CD14-positive monocyte (primary cell): ENCODE results near the gene DDX51. TPM values are rescaled to one million over a fixed set of nuclear protein-coding genes. Genes with fewer than 3 reads are reported as not detected.
A peak's percentile ranks its signal among the peaks of the same experiment; 100 is the strongest.

Experiments
- DNase-seq, 3 donors: peaks; one replicate each; pipeline ENCODE4 v3.0.0-alpha.2; 2011 to 2022
- H2AFZ ChIP-seq: 2 replicates; pipeline ENCODE4 v1.6.0; 2012; ENCODE audit warnings: mild to moderate bottlenecking, low read depth, low read length, inconsistent platforms; ENCODE audit not compliant: insufficient read depth, poor library complexity, severe bottlenecking
- H3K27ac ChIP-seq, 2 donors: 1 replicate in 1 of 2; 2 replicates in 1 of 2; pipeline ENCODE4 v1.5.1; 2012 to 2013; ENCODE audit warnings: low read length in 2 of 2, control low read depth in 1 of 2, inconsistent platforms in 1 of 2, low read depth in 1 of 2, mild to moderate bottlenecking in 1 of 2
- H3K27me3 ChIP-seq, 2 donors: one replicate each; pipeline versions ENCODE4 v1.6.0 to v1.6.1; 2011 to 2013; ENCODE audit warnings: low read length in 2 of 2; ENCODE audit not compliant: control insufficient read depth in 2 of 2, insufficient read depth in 2 of 2
- H3K36me3 ChIP-seq, 2 donors: replicated peaks in 1 of 2; 1 replicate in 1 of 2; 2 replicates in 1 of 2; pipeline versions ENCODE4 v1.5.1 to v1.6.1; 2012 to 2013; ENCODE audit warnings: low read length in 2 of 2, control low read depth in 1 of 2, inconsistent platforms in 1 of 2, mild to moderate bottlenecking in 1 of 2; ENCODE audit not compliant: insufficient read depth in 2 of 2, control insufficient read depth in 1 of 2
- H3K4me1 ChIP-seq, 2 donors: 1 replicate in 1 of 2; 2 replicates in 1 of 2; pipeline versions ENCODE4 v1.5.1 to v1.6.1; 2012 to 2013; ENCODE audit warnings: low read length in 2 of 2, control low read depth in 1 of 2, inconsistent platforms in 1 of 2, mild to moderate bottlenecking in 1 of 2, moderate library complexity in 1 of 2; ENCODE audit not compliant: insufficient read depth in 2 of 2, control insufficient read depth in 1 of 2
- H3K4me2 ChIP-seq: replicated peaks from 2 replicates; pipeline ENCODE3; 2012; ENCODE audit warnings: low read length, moderate library complexity, mild to moderate bottlenecking; ENCODE audit not compliant: poor library complexity, severe bottlenecking; ENCODE audit errors: extremely low read depth
- H3K4me3 ChIP-seq, 3 experiments: fragments of 200-600 bp in 1 of 3; sonication (generic) in 1 of 3; replicated peaks in 1 of 3; 1 replicate in 2 of 3; 2 replicates in 1 of 3; pipeline ENCODE4 v1.5.1; 2011 to 2013; ENCODE audit warnings: low read length in 3 of 3, mild to moderate bottlenecking in 3 of 3, control low read depth in 2 of 3, low read depth in 2 of 3, inconsistent platforms in 1 of 3, moderate library complexity in 1 of 3
- H3K79me2 ChIP-seq: 2 replicates; pipeline ENCODE4 v1.6.0; 2012; ENCODE audit warnings: mild to moderate bottlenecking, control low read depth, inconsistent platforms, low read length, moderate library complexity; ENCODE audit not compliant: insufficient read depth
- H3K9ac ChIP-seq: 2 replicates; pipeline ENCODE4 v1.6.0; 2017; ENCODE audit warnings: low read length, mild to moderate bottlenecking; ENCODE audit not compliant: insufficient read depth, poor library complexity, severe bottlenecking
- H3K9me3 ChIP-seq, 2 donors: replicated peaks in 1 of 2; 1 replicate in 1 of 2; 2 replicates in 1 of 2; pipeline versions ENCODE4 v1.5.1 to v1.6.1; 2012 to 2013; ENCODE audit warnings: low read length in 2 of 2, control low read depth in 1 of 2; ENCODE audit not compliant: control insufficient read depth in 1 of 2, insufficient read depth in 1 of 2
- H4K20me1 ChIP-seq: 2 replicates; pipeline ENCODE4 v1.6.0; 2012; ENCODE audit warnings: mild to moderate bottlenecking, low read length, control low read depth, moderate library complexity; ENCODE audit not compliant: insufficient read depth
- H3K27ac Mint-ChIP-seq, 7 donors: one replicate each; pipeline ENCODE4 v1.8.0; 2020; ENCODE audit warnings: mild to moderate bottlenecking in 7 of 7, mixed read lengths in 7 of 7, moderate library complexity in 6 of 7, inconsistent platforms in 2 of 7
- H3K27me3 Mint-ChIP-seq, 3 donors: one replicate each; pipeline ENCODE4 v1.8.0; 2021 to 2022; ENCODE audit warnings: low read depth in 3 of 3, mild to moderate bottlenecking in 3 of 3, mixed read lengths in 3 of 3, moderate library complexity in 3 of 3, inconsistent platforms in 1 of 3
- H3K36me3 Mint-ChIP-seq, 2 donors: one replicate each; pipeline ENCODE4 v1.8.0; 2020; ENCODE audit warnings: mixed read lengths in 2 of 2, inconsistent platforms in 1 of 2, mild to moderate bottlenecking in 1 of 2
- H3K4me1 Mint-ChIP-seq: one replicate; pipeline ENCODE4 v1.8.0; 2020; ENCODE audit warnings: mild to moderate bottlenecking, mixed read lengths
- H3K4me3 Mint-ChIP-seq, 2 donors: one replicate each; pipeline ENCODE4 v1.8.0; 2020; ENCODE audit warnings: mild to moderate bottlenecking in 2 of 2, mixed read lengths in 2 of 2, moderate library complexity in 1 of 2
- H3K9me3 Mint-ChIP-seq, 7 donors: one replicate each; pipeline ENCODE4 v1.8.0; 2020 to 2022; ENCODE audit warnings: mixed read lengths in 7 of 7, mild to moderate bottlenecking in 6 of 7, moderate library complexity in 6 of 7, inconsistent platforms in 2 of 7
- WGBS: methylation state at CpG from one replicate; pipeline ENCODE4 v1.1.5; 2013; ENCODE audit warnings: missing lambda C conversion rate; ENCODE audit not compliant: insufficient coverage; 5-methylcytosine and 5-hydroxymethylcytosine counted together
- intact Hi-C, 2 donors: fragments of 100-400 bp; cut with micrococcal nuclease; formaldehyde crosslinking; loops; one replicate each; pipeline versions ENCODE4 v1.15.0 to v1.15.1; 2023
- polyA plus RNA-seq, 3 donors: library from polyadenylated mRNA; depleted of rRNA in 1 of 3; unstranded in 2 of 3; stranded (reverse) in 1 of 3; fragments of 300-500 nt in 2 of 3; fragments of >200 nt in 1 of 3; fragmentation: Illumina TruSeq in 2 of 3; gene quantifications; 1 replicate in 2 of 3; 2 replicates in 1 of 3; pipeline ENCODE4 v1.2.3, GENCODE V29; 2012 to 2021
- TF ChIP-seq, protein P1 (sequence below): fragments of 200-600 bp; IDR thresholded peaks from one replicate; pipeline ENCODE4 v1.8.0; 2022; ENCODE audit warnings: antibody characterized with exemption, mild to moderate bottlenecking

DDX51 gene
- polyA plus RNA-seq, 3 donors = 1.7 to 24.9 (median 2.7) TPM

DNA sequence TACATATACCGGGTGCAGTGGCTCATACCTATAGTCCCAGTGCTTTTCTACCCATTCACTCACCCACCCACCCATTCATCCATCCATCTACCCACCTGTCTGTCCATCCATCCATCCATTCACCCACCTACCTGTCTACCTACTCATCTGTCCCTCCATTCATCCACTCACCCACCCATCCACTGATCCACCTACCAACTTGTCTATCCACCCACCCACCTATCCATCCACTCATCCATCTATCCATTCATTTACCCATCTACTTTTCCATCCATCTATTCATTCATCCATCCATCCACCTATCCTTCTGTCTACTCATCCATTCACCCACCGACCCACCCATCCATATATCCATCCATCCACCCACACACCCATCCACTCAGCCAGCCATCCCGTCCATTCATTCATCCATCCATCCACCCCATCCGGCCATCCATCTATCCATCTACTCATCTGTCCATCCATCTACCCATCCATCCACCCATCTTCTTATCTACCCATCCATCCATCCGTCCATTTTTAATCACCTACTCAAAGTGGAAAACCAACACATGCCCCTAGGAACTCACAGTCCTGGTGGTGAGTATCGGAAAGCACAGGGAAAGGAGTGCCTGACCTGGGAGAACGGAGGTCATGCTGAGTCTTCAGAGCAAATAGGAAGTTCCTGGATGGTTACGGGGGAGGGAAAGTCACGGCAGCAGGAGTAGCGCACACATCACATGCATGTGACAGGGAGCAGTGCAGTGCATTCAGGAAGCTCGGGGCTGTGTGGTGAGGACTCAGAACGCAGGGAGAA lies 20.0 kb downstream of the DDX51 start:
- Histone ChIP-seq H3K36me3 (peaks cover 27 to 58% of the 10 kb centered on the region in 2 donors), H3K9ac (no peak overlapping the region), H3K27me3 (no peaks in the 10 kb centered on the region), H3K27ac (no peak overlapping the region), H2AFZ (no peak overlapping the region), H3K9me3 (no peaks in the 10 kb centered on the region), H3K4me3 (no peak overlapping the region), H3K4me2 (no peak overlapping the region), H3K79me2 (no peaks in the 10 kb centered on the region), H3K4me1 (no peaks in the 10 kb centered on the region), H4K20me1 (no peaks in the 10 kb centered on the region)
- TF ChIP-seq, protein P1, sequence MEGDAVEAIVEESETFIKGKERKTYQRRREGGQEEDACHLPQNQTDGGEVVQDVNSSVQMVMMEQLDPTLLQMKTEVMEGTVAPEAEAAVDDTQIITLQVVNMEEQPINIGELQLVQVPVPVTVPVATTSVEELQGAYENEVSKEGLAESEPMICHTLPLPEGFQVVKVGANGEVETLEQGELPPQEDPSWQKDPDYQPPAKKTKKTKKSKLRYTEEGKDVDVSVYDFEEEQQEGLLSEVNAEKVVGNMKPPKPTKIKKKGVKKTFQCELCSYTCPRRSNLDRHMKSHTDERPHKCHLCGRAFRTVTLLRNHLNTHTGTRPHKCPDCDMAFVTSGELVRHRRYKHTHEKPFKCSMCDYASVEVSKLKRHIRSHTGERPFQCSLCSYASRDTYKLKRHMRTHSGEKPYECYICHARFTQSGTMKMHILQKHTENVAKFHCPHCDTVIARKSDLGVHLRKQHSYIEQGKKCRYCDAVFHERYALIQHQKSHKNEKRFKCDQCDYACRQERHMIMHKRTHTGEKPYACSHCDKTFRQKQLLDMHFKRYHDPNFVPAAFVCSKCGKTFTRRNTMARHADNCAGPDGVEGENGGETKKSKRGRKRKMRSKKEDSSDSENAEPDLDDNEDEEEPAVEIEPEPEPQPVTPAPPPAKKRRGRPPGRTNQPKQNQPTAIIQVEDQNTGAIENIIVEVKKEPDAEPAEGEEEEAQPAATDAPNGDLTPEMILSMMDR = no peak
- 98% methylated on average over 12 of the region's 12 CpGs for WGBS
- no peak overlapping the region for H3K4me3 Mint-ChIP-seq
- no peak for DNase-seq
- intact Hi-C loops = no loop called here
- peaks cover 52 to 57% of the 10 kb centered on the region in 2 donors for H3K36me3 Mint-ChIP-seq
- H3K9me3 Mint-ChIP-seq = peaks cover 0 to 8% (median 2%) of the 10 kb centered on the region in 7 donors
- H3K27me3 Mint-ChIP-seq = no peaks in the 10 kb centered on the region
- H3K27ac Mint-ChIP-seq = peak overlapping the region in 1 of 7 donors; percentile 0
- no peaks in the 10 kb centered on the region for H3K4me1 Mint-ChIP-seq

GRCh38 chr12:132121283-132121682 lies 22.8 kb downstream of the DDX51 start:
- H3K27me3 Mint-ChIP-seq = no peaks in the 10 kb centered on the region
- H3K27ac Mint-ChIP-seq = no peak overlapping the region
- no peak overlapping the region for H3K9ac ChIP-seq

More at GRCh38 chr12:132121283-132121682, 22.8 kb downstream of the DDX51 start:
- Histone ChIP-seq H4K20me1 (no peaks in the 10 kb centered on the region), H3K36me3 (peaks cover 15 to 53% of the 10 kb centered on the region in 2 donors), H3K27me3 (no peaks in the 10 kb centered on the region), H3K27ac (no peak overlapping the region), H3K79me2 (no peaks in the 10 kb centered on the region), H3K4me3 (no peak overlapping the region), H3K4me2 (no peak overlapping the region), H3K4me1 (no peaks in the 10 kb centered on the region), H2AFZ (no peak overlapping the region), H3K9me3 (no peaks in the 10 kb centered on the region)
- TF ChIP-seq, protein P1 = no peak
- 96% methylated on average over 6 of the region's 14 CpGs for WGBS
- peaks cover 33 to 53% of the 10 kb centered on the region in 2 donors for H3K36me3 Mint-ChIP-seq
- intact Hi-C loops = no loop called here
- DNase-seq = no peak
- H3K4me1 Mint-ChIP-seq = no peaks in the 10 kb centered on the region
- no peak overlapping the region for H3K4me3 Mint-ChIP-seq
- H3K9me3 Mint-ChIP-seq = peaks cover 0 to 10% (median 0%) of the 10 kb centered on the region in 7 donors
